Fibroblast of lung (primary cell): ENCODE results near the gene MESP1.

ENCODE experiments used
- EZH2 ChIP-seq: IDR thresholded peaks from 2 replicates; pipeline ENCODE4 v1.5.1; 2012; ENCODE audit warnings: low read length, control low read depth, mild to moderate bottlenecking; ENCODE audit errors: missing control alignments
- TF ChIP-seq, protein P1 (sequence below), 2 donors: IDR thresholded peaks in 1 of 2; conservative IDR thresholded peaks in 1 of 2; 1 replicate in 1 of 2; 2 replicates in 1 of 2; pipeline ENCODE4 v1.5.1; 2011 to 2012; ENCODE audit warnings: low read length in 2 of 2, control low read depth in 1 of 2, inconsistent platforms in 1 of 2, low read depth in 1 of 2, mild to moderate bottlenecking in 1 of 2

- TF ChIP-seq, protein P1, sequence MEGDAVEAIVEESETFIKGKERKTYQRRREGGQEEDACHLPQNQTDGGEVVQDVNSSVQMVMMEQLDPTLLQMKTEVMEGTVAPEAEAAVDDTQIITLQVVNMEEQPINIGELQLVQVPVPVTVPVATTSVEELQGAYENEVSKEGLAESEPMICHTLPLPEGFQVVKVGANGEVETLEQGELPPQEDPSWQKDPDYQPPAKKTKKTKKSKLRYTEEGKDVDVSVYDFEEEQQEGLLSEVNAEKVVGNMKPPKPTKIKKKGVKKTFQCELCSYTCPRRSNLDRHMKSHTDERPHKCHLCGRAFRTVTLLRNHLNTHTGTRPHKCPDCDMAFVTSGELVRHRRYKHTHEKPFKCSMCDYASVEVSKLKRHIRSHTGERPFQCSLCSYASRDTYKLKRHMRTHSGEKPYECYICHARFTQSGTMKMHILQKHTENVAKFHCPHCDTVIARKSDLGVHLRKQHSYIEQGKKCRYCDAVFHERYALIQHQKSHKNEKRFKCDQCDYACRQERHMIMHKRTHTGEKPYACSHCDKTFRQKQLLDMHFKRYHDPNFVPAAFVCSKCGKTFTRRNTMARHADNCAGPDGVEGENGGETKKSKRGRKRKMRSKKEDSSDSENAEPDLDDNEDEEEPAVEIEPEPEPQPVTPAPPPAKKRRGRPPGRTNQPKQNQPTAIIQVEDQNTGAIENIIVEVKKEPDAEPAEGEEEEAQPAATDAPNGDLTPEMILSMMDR (conservative IDR thresholded peaks at IDR 0.05 in 1 of 2, IDR thresholded peaks at IDR 0.05 in 1 of 2; ENCODE audit: low read depth in 1 of 2, low read length in 2 of 2): no peak
- TF ChIP-seq EZH2: no peak
Measured at GRCh38 chr15:89761009-89761831, 10.2 kb upstream of the MESP1 start.
